Inferior parietal cortex (tissue), 1 donor: Measurements from ENCODE around the gene BLTP1.
"Not testable (repeated sequence)": the region's sequence is repeated elsewhere in the genome, so short reads cannot be mapped to it uniquely, and the experiment has no call there.

Experiments used
- DNase-seq: peaks from one replicate; pipeline ENCODE4 v3.0.0-alpha.2; 2016; ENCODE audit errors: extremely low spot score

BLTP1 gene, protein sequence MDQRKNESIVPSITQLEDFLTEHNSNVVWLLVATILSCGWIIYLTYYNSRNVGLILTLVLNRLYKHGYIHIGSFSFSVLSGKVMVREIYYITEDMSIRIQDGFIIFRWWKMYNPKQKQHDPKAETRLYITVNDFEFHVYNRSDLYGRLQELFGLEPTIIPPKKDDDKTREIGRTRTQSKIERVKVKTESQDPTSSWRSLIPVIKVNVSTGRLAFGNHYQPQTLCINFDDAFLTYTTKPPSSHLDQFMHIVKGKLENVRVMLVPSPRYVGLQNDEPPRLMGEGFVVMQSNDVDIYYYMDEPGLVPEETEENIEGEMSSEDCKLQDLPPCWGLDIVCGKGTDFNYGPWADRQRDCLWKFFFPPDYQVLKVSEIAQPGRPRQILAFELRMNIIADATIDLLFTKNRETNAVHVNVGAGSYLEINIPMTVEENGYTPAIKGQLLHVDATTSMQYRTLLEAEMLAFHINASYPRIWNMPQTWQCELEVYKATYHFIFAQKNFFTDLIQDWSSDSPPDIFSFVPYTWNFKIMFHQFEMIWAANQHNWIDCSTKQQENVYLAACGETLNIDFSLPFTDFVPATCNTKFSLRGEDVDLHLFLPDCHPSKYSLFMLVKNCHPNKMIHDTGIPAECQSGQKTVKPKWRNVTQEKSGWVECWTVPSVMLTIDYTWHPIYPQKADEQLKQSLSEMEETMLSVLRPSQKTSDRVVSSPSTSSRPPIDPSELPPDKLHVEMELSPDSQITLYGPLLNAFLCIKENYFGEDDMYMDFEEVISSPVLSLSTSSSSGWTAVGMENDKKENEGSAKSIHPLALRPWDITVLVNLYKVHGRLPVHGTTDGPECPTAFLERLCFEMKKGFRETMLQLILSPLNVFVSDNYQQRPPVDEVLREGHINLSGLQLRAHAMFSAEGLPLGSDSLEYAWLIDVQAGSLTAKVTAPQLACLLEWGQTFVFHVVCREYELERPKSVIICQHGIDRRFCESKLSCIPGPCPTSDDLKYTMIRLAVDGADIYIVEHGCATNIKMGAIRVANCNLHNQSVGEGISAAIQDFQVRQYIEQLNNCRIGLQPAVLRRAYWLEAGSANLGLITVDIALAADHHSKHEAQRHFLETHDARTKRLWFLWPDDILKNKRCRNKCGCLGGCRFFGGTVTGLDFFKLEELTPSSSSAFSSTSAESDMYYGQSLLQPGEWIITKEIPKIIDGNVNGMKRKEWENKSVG (N-terminal part only)

GRCh38 chr4:122151982-122152710, at the start of gene BLTP1:
BLTP1 (plus strand) TSS chr4:122152331; CDS start chr4:122170648, 18,317 bp downstream.
- DNase-seq: peak; percentile 92

DNA sequence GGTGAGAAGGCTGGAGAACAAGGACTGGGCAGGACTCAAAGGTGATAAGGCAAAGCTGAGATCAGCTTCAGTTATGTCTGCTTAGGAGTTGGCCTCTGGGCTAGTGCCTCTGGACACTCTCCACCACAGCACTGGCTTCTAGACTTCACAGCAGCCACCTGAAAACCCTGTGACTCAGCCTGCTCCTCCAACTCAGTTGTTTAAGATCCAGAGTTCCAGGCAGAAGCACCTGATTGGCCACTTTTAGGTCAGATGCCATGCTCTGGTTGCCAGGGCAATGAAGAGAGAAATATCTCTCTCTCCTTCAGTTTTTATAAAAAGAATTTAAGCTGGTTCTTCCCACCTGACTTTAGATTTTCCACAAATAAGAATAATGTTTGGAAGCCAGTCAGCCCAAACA, 47.9 kb upstream of the BLTP1 start:
- DNase-seq: no peak

GRCh38 chr4:122107680-122108079, 44.5 kb upstream of the BLTP1 start:
- no peak for DNase-seq

GRCh38 chr4:122110304-122110703, 41.8 kb upstream of the BLTP1 start:
- not testable (repeated sequence) for DNase-seq

GRCh38 chr4:122117743-122118142, 34.4 kb upstream of the BLTP1 start:
- DNase-seq: no peak

- no peak for DNase-seq
Observed at GRCh38 chr4:122118243-122118642, 33.9 kb upstream of the BLTP1 start.

- no peak for DNase-seq
Observed at GRCh38 chr4:122119739-122120138, 32.4 kb upstream of the BLTP1 start.

GRCh38 chr4:122121593-122121992, 30.5 kb upstream of the BLTP1 start:
- DNase-seq: no peak

GRCh38 chr4:122122083-122122482, 30.0 kb upstream of the BLTP1 start:
- no peak for DNase-seq

GRCh38 chr4:122129061-122129460, 23.1 kb upstream of the BLTP1 start:
- DNase-seq: no peak

GRCh38 chr4:122131562-122132157, 20.5 kb upstream of the BLTP1 start:
- no peak for DNase-seq

DNA sequence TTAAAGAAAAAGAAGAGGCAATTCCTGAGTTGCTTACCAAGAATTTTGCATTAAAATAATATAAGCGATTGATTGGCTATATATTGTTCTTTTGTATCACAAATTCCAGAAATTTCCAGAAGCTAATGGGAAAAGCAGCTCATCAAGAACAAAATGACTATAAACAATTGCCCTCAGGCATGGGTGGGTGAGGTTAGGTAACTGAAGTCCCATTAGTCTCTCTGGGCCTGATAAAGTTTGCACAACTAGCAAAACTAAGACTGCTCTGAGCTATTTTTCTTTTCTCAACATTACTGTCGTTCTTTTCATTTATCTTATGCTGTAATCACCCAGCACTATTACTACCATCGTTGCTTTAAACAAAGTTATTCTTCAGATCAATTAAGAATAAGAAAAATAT, 19.2 kb upstream of the BLTP1 start:
- DNase-seq: no peak

GRCh38 chr4:122139139-122139538, 13.0 kb upstream of the BLTP1 start:
- DNase-seq: no peak

GRCh38 chr4:122140834-122141233, 11.3 kb upstream of the BLTP1 start:
- no peak for DNase-seq

DNA sequence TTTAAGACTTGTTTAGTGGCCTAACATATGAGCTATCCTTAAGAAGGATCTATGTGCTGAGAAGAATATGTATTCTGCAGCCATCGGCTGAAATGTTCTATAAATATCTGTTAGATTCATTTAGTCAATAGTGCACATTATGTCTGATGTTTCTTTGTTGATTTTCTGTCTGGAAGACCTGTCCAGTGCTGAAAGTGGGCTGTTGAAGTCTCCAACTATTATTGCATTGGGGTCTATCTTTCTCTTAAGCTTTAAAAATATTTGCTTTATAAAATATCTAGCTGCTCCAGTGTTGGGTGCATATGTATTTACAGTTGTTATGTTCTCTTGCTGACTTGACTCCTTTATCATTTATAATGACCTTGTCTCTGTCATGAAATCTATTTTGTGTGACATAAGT, 9.4 kb upstream of the BLTP1 start:
- DNase-seq: no peak

GRCh38 chr4:122146652-122147051, 5.5 kb upstream of the BLTP1 start:
- no peak for DNase-seq

GRCh38 chr4:122150931-122151330, 1.2 kb upstream of the BLTP1 start:
- DNase-seq: peak; percentile 16

DNA sequence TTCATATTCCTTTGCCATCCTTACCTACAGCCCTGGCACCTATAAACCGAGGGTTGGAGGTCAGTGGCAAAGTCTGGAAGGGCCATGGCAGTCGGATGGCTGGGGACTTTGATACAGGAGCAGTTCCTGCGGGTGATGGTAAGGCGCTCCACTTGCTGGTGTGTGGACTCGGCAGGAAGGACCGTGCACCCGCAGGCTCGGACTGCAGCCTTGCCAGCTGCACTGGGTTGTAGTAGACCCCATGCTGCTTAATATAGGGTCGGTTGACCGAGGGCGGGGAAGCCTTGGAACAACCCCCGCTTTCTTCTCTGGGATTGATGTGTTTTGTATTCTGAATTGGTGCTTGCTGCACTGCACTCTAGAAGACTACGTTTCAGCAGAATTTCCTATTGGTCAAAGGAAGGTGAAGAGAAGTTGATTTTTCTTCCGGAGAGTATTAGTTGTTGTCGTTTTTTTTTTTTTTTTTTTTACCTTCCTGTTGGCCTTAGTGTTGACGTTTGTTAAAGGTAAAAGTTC, 638 bp downstream of the BLTP1 start:
- peak; percentile 32 for DNase-seq

DNA sequence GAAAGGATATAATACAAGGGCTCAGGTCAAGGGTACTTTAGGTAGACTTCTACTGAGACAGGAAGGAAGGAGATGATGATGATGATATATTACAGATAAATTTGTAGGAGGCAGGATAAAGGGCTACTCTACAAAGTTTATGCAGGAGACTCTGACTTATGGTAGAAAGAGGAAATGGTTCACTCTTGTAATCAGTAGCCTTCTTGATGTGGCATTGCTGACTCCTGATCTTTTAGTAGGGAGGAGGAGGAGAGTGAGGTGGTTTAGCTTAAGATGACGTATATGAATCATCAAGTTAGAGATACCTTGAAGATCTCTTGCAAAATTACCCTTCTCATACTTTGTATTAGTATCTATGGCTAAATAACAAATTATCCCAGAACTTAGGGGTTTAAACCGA, 4.7 kb downstream of the BLTP1 start:
- no peak for DNase-seq

DNA sequence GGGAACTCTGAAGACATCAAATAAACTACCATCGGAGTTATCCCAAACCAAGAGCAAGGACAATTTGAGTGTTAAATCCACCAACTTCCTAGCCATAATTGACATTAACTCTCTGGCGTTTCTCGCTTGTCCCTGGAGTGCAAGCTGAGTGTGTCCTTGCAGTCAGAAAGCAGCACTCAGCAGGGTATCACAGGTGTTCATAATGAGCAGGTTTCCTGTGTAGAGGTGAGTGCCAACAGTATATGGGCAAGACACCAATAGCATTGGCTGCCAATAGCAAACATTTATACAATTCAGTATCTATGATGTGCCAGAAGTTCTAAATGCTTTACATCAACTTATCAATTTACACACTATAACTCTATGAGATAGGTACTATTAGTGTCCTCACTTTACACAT, 11.2 kb downstream of the BLTP1 start:
- no peak for DNase-seq

DNA sequence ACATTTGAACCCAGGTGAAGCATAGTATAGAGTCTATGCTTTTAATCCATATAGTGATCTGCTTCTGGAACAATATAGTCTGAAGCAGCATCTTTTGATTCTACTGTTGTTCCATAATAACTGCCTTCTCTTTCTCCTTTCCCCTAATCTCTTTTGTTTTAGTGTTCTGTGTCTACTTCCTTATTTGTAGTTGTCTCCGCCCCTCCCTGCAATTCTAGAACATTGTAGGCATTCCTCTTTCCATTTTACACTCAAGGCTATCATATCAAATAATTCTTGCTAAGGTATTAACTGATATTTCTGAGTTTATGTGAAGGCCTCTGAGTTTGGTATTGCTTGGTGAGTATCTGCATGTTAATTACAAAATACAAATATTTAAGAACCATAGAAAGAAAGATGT, 11.6 kb downstream of the BLTP1 start:
- DNase-seq: no peak
